DMS153 treated with DMSO at 0.1 percent for 48 hours (cell line): ENCODE measurements around the gene KCNMA1.

Source experiments
- DNase-seq: peaks from one replicate; lab custom pipeline; 2025; ENCODE audit not compliant: unreplicated experiment; lab: John Stamatoyannopoulos, UW

KCNMA1 gene

DNA sequence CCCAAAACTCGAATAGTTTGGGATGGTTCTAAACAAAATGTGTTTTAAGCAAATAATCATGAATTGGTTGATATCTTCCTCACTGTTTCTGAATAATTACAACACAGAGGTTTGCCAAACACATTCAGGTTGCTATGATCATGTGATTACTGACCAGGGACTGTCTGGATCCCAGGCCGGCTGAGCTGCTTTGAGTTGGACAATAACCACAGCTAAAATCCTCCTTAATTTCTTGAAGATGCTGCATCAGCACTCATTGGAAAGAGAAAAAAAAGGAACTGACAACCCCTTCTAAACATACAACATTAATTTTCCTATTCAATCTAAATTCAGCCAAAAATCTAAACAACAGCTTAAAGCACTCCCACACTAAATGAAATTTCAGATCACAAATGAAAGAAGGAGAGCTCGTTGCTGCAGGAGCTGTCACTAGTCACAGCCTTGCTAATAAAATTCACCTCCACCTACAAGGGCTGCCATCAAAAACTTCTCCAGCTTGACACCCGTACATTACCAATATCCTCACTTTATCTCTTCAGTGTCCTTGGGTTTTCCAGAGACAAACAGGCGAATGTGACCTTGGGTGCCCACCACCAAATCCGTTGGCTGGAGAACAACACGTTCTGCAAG is 560.2 kb downstream of the KCNMA1 start:
- no peak for DNase-seq

DNA sequence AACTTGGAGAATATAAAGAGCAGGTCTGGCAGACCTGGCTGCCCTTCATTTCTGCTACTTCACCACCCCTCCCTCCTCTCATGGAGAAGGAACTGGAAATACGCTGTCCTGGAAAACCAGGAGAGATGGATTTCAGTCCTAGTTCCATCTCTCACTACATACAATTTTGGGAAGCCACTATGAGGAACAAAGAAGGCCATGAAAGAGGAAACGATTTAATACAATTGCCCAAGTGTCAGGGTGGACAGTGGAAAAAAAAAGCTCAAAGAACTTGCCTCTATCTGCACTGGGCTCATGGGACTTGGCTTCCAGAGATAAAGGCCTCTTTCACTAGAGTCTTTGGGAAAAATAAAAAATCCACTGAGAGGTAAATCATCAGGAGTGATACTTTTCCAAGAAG is 561.7 kb downstream of the KCNMA1 start:
- DNase-seq = no peak

DNA sequence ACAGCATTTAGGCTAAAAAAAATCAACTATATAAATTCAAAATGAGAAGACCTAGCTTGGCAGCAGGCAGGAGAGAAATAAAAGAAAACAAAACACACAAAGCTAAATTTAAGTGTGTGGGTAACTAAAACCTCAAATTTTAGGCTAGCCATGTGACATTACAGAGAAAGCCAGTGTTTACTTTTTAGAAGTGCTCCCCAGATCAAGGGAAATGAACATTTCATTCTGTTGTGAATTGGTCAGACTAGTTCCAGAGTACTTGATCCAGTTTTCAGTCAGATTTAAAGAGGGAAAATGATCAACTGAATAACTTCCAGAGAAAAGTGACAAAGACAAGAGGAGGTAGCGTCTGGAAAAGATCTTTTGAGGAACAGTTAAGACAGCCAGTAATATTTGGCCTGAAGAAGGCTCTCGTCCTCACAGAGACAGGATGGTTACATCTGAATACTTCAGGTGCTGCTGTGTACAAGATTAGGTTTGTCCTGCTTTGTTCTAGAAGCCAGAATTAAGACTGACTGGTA is 563.4 kb downstream of the KCNMA1 start:
- DNase-seq = no peak

DNA sequence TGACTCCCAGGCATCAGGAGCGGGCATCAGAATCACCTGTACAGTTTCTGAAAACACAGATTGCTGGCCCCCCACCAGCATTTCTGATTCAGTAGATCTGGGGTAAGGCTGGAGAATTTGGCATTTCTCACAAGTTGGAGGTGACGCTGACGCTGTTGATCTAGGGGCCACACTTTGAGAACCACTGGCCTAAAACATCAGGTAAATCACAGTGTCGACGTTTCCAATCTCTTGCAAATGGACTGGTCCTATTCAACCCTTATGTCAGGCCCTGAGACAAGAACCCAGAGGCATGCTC is 564.0 kb downstream of the KCNMA1 start:
- DNase-seq = no peak

DNA sequence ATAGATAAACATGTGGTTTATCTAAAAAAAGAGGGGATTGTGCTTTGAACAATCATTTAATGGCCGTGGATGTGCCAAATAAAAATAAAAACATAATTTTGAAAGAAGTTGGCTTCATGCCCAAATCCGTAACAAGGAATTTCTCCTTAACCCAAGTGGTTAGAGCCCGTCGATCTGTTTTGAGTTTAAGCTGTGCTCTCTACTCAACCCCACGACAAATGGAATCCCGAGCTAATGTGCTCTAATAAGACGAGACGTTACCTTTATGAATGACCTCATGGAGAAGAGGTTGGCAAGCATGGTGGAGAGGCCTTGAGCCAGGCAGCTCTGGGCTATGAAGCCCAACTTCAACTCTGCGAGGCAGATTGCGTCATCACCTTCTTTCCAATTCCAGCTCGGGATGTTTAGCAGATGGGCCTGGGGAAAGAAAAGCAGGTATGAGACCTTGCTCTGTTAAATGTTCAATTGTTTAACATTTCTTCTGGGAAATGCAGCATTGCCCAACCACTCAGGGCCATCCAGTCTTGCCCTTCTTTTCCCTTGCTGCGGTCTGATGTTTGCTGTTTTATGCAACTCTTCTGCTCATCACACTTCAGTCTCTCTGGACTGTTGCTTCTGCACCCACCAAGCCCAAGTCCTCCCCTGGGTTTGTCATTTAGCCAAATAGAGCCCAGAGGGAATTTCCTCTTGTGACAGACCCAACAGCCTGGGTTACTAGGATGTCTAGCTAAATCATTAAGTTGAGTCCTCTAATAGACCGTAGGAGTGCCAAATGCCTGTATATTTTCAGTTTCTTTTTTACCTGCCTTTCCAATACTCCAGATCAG is 564.6 kb downstream of the KCNMA1 start:
- DNase-seq = no peak

DNA sequence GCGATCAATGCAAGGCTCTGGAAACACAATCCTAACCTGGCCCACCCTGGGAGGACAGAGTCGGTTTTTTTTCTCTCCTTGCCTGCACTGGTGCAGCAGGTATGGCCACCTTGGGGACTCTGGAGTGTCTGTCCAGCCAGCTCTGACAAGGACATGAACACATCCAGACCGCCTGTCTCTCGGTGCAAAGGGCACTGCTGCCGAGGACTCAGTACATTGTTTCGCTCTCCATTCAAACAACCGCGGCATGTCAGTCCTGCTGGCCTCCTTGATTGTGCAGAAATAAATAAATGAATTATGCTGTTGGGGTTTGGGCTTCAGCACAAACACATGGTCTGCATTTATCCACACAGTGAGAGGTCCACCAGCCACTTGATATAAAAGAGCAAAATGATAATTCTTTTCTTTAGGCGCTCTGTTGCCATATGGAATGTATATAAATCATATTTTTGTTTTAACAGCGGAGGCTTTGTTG is 565.2 kb downstream of the KCNMA1 start:
- DNase-seq = no peak

DNA sequence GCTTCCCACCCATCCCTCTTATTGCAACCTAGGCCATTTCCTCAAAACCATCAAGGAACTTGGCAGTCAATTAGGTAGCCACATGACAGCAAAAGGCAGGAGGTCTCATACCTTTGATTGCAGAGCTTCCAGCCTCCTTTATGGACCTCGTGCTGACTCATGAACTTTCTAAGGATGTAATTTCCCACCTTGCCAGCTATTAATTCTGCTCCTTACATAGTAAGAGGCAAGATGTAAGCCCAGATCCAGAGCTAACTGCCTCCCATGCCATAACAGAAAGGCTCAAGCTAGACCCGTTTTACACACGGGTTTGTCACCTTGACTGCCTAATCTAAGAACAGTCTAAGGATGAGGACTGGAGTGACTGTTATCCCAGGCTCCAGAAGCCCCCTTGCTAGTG is 565.7 kb downstream of the KCNMA1 start:
- DNase-seq = no peak

DNA sequence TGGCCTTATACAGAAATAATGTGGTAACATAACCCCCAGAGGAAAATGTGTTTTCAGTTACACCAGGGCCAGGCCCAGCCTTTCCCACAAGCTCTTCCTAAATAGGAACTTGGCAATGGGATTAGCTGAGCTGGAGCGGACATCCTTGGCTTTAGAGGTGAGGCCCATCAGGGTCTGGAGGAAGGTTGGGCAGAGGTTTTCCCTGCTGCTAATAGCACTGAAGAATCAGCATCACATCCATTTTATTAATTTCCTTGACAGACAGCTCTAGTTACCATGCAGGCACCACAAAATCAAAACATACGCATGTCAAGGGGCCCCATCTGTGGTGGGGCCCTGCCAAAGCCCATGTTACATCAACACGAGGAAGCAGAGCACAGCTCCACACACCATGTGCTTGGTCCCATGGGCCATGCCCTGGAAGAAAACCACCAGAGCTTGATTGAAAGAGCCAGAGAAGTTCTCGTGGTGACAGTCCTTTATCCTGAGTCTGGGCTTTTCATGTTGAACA is 566.6 kb downstream of the KCNMA1 start:
- no peak for DNase-seq

DNA sequence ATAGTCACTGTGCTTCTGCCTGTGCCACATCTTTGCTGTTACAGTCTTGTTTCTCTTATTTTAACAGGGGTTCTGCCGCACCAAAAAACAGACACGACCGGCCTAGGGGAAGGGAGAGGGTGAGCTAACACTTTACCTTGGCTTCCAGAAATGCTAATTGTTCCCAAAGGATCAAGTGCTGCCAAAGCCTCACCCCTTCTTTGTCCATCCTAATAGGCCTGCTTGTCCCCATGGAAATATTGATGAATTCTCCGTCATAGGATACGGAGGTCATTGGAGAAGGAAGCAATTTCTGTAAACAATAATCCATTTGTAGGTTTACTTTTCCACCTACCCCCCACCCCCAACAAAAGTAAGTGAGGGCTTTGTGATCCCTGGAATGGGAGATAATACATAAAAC is 567.3 kb downstream of the KCNMA1 start:
- no peak for DNase-seq

DNA sequence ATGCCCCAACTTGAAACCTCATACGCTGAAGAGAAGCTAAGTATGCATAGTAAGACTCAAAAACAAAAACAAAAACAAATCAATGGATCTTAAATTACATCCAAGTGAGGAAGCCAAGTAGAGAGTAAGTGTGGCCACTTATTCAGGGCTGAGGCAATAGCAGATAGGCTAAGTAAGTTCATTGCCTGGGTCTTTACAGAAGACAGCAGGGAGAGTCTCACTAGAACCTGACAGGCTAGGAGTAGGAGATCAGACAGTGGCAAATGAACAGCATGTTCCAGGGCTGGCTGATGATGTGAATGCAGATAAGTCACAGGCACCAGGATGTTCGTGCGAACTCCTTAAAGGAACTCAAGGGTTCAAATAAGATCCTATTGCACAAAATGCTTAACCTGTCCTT is 568.6 kb downstream of the KCNMA1 start:
- no peak for DNase-seq

DNA sequence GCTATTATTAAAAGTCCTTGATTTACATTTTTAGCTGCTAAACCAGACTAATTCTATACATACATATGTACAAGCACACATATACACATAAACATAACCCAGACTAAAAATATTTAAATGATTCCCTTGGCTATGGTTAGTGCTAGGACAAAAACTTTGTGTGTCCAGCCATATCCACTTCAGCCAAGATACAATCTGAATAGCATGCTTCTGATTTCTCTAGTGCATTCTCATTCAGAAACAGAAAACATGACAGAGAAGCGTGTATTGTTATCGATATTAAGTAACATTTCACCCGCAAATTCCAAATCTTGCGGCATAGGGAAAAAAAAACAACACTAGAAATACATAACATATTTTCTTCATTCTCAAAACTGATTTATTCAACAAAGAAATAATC is 569.3 kb downstream of the KCNMA1 start:
- no peak for DNase-seq

DNA sequence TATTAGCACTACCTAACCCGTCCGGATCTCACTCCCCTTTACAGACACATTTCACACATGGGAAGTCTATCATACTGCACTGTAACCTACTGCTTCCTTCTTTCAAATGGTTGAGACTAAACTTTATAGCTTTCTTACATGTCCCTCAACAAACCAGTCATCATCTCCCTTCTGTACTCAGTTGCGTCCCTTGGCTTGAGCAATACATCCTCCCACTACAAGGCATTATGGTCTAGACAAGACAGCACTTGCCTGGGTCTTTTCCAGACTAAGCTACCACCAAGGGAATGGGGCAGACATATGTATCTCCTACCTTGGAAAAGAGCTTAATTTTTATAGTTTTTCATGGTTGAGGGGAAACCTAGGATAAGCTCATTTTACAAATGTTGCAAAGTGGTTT is 575.2 kb downstream of the KCNMA1 start:
- DNase-seq = no peak

DNA sequence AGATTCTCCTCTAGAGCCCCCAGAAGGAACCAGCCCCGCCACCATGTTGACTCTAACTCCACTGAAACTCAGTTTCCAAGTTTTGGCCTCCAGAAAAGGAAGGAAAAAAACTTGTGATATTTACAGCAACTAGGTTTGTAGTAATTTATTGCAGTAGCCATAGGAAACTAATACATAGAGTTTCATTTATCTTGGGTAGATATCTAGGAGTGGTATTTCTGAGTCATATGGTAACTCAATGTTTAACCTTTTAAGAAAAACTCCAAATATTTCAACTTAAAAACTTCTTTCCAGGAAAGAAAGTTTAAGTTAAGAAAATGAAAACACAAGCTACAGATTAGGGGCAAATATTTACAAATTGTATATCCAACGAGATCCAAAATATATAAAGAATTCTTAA is 576.7 kb downstream of the KCNMA1 start:
- no peak for DNase-seq

DNA sequence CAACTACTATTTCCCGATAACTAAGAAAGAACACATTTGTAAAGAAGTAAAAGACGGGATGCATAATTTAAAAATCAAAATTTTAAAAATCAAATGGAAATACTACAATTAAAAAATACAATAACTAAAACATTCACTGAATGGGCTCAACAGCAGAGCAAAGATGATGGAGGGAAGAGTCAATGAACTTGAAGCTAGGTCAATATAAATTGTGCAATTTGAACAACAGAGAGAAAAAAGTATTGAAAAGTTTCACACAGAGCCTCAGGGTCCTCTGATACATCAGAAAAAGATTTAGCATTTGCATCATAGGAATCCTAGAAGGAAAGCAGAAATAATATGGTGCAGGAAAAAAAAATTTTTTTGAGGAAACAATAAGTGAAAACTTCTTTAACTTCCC is 581.0 kb downstream of the KCNMA1 start:
- no peak for DNase-seq

DNA sequence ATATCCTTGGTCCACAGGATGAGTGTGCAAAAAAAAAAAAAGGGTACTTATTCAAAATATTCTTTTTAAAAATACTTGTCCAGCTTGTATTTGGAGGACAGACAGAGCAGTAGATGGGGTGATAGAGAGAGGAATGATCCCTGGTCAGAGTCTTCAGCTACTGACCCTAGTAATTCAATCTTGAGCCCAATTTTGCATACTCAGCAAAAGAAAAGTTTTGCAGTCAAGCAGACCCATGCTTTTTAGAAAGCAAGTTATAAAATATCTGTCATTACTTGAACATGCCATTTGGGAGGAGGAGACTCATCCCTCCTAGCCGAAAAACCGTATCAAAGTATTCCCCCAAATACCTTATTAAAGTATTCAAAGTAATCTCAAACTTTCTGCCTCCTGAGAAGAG is 585.0 kb downstream of the KCNMA1 start:
- DNase-seq = no peak

DNA sequence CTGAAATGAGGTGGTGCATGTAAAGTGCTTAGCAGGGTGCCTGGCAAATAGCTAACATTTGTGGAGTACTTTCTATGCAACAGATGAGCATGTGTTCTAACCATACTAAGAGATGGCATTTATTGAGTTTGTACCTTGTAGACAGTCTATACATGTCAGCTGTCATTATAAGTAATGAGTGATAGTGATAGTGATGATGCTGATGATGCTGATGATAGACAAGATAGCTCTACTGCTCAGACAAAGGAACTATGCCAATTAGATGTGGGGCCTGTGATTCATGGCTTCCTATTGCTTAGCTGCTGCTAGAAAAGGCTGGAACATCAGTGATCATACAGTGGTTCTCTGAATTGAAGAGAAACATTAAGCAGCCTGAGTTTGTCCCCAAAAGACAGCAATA is 585.8 kb downstream of the KCNMA1 start:
- no peak for DNase-seq

DNA sequence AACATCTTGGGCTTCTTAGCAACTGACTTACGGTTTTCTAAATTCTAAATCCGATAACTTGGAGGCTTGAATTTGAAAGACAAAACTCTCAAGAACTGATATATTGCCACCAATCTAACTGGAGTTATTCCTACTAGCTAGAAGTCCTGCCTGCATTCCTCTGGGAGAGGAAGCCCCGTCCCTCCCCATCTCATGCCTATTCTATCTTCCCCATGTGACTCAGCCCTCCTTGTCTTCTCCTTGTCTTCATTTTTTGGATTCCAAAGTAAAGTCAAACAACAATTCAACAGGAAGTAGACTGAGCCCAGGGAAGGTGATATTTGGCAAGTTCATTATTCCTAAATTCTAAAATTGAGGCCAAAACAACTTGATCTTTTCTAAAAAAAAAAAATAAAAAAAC is 587.7 kb downstream of the KCNMA1 start:
- DNase-seq = no peak

DNA sequence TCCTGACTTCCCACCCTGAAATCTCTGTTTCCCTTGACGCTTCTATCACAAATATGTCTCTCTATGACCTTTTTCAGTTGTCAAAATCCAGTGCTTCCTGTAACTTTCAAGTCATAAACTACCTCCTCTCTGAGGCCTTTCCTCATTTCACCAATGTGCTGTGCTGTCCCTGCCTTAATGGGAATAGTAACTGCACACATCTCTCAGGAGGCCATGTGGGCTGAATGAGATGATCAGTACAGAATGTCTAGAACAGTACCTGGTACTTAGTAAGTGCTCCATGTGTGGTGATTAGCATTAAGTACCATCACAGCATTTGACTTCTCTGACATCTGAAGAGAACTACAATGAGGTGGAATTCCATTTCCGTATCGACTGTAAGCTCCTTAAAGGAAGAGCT is 588.5 kb downstream of the KCNMA1 start:
- no peak for DNase-seq

DNA sequence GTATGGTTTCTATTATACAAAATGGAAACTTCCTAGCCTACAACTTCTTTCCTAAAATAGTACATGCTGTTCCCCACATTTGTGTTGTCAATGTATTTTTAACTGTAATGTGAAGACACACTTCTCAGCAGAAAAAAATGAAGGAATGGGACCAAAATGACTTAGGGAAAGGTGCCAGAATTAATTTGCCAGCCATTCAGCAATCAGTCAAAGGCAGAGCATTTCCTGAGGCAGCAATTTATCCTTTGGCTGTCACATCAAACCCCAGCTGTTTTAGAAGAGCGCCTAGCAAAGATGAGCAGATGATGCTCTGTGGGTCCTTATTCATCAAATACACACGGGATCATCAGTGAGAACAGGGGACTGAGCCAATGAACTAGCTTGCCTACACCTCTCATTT is 592.5 kb downstream of the KCNMA1 start:
- no peak for DNase-seq

DNA sequence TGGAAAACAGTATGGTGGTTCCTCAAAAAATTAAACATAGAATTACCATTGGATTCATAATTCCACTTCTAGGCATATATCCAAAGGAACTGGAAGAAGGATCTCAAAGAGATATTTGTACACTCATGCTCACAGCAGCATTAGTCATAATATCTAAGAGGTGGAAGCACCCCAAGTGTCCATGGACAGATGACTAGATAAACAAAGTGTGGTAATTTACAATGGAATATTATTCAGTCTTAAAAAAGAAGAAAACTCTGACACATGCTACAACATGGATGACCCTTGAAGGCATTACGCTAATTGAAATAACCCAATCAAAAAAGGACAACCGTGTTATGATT is 594.2 kb downstream of the KCNMA1 start:
- DNase-seq = no peak

DNA sequence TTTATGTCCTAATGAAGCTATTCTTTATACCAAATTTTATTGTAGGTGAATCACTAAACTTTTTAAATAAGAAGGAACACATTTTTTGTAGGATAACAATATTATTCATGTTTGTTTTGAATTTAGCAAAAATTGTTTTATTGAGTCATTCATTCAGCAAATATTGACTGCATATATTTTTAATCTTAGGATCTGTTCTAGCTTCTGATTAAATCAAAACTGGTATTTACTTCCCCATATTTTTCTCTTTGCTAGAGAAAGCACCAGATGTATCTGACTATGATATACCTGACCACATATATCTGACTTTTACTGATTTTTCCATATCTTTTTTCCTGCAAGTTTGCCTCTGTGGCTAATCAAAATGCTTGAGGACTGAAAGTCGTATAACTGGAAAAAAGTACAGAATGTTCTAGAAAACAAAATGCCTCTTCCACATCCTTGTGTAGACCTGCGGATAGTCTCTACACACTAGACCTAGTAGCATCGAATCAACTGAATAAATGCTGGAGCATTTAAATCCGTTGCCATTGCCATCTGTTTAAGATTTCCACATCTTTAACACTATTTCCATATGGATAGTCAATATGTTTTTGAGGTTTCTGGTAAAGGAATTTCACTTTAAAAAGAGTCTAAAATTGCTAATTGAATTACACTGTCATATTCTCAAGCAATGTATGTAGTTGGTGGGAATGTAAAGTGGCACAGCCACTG is 594.7 kb downstream of the KCNMA1 start:
- no peak for DNase-seq
